HG03025 (cell line): ENCODE measurements around the gene TMEM129.
A peak's percentile ranks its signal among the peaks of the same experiment; 100 is the strongest.

ENCODE experiments used
- ATAC-seq: cut with Tn5 transposase; IDR thresholded peaks from one replicate; pipeline ENCODE4 v1.9.1; 2021; ENCODE audit warnings: mild to moderate bottlenecking, moderate library complexity; ENCODE audit not compliant: unreplicated experiment, low FRiP score

TMEM129 gene

DNA sequence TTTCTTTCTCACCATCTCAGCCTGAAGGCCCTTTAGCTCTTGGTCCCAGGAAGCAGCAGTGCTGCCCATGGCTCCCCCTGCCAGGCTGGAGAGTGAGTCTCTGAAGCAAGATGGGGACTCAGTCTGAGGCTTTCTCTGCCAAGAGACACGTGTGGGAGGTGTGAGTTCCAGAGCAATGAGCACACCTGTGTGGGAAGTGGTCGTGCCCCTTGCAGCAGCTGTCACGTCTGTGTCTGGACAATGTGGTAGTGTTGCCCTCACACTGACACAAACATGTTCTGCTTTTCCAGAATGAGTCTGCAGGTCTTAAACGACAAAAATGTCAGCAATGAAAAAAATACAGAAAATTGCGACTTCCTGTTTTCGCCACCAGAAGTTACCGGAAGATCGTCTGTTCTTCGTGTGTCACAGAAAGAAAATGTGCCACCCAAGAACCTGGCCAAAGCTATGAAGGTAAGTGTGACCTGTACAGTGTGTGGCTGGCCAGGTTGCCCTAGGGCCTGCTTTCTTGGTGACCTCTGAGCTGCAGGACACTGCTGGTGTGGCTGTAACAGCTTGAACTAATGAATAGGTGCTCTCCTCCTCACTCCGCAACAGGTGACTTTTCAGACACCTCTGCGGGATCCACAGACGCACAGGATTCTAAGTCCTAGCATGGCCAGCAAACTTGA is 2.1 kb upstream of the TMEM129 start:
- ATAC-seq, result no peak

DNA sequence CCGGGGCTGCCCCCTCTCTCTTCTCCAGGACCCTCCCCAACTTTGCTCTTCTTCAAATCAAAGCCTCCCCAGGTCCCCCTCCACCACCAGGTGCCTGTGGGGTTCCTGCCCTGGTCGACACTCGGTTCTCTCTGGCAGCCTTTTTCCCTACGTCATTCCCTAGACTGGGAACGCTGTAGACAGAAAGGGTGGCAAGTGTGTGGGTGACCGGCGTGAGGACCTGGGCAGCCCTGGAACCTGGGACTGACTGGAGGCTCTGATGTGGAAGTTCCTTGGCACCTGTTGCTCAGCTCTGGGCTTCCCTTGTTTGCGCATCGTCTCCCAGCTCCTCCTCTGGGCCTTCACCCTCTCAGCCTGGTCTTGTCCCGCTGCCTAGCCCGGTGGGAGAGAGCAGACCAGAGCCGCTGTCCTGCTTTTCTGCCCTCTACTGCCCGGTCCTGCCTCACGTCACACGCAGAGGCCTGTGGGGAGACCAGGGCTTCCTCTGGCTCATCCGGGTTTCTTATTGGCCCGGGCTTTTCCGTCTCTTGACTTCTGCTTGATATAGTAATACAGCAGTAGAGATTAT is 1.5 kb upstream of the TMEM129 start:
- no peak for ATAC-seq

DNA sequence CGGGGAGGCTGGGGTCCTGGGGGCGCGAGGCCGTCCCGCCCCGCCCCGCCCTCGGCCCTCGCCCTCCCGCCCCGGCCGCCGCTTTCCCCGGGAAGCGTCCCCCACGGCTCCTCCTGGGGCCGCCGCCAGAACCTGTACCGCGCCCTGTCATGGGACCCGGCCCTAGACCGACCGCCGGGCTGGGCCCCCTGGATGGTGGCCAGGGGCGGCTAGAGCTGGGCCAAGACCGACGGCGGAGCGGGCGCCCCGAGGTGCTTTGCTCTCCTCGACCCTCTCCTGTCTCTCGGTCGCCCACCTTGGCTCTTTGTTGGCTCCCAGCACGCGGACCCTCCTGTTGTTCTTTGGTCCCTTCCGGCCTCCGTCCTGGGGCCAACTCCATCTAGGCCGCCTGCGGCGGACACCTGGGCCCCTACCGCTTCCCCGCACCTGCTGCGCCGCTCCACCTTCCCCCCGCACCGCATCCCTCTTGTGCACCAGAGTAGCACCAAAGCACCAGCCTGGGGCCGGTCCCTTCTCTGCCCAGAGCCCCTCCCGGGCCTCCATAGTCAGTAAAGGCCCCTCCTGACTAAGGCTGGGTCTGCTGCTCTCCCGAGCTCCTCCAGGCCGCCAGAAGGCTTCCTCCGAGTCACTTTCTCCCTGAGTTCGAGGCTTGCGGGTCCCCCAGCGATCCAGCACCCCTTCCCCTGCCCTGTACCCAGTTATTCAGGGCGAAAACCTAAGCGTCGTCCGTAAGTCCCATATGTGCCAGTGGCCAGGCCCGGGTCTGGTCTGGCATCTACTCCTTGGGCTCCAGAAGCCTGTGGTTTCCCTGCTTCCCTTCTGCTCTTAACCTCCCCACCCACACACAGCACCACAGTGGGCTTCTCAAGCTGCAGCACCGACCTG is 785 bp upstream of the TMEM129 start:
- ATAC-seq, result peak; percentile 7

DNA sequence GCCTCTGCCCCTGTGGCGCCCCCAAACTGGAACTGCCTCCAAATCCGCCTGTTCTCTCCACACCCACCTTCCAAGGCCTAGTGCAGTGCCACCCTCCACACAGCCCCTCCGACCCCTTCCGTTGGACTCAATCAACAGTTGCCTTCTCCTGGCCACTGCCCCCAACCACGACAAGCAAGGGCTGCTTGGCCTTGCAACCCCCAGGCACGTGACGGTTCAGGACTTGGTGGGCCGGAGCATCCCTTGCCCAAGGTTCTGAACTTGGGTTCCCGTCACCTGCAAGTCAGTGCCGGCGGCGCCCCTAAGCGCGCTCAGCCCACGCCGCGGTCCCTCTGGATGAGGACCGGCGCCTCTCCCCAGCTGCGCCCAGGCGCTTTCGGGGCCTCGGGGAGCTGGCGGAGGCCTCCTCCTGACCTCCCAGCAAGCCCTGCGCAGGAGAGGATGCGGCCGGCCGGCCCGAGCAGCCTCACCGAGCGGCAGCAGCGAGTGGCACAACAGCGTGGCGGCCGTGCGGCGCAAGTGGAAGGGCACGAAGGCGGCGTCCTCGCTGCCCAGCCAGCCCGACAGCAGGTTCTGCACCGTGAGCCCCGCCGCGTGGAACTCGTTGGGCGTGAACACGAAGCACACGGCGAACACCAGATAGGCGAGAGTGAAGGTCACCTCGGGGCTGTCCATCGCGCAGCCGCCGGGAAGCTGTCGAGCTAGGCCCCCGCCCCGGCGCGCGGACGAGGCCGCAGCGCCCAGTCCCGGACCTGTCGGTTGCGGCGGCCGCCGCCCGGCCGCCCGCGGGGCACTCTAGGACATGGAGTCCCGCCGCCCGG is 750 bp downstream of the TMEM129 start:
- ATAC-seq, result no peak

DNA sequence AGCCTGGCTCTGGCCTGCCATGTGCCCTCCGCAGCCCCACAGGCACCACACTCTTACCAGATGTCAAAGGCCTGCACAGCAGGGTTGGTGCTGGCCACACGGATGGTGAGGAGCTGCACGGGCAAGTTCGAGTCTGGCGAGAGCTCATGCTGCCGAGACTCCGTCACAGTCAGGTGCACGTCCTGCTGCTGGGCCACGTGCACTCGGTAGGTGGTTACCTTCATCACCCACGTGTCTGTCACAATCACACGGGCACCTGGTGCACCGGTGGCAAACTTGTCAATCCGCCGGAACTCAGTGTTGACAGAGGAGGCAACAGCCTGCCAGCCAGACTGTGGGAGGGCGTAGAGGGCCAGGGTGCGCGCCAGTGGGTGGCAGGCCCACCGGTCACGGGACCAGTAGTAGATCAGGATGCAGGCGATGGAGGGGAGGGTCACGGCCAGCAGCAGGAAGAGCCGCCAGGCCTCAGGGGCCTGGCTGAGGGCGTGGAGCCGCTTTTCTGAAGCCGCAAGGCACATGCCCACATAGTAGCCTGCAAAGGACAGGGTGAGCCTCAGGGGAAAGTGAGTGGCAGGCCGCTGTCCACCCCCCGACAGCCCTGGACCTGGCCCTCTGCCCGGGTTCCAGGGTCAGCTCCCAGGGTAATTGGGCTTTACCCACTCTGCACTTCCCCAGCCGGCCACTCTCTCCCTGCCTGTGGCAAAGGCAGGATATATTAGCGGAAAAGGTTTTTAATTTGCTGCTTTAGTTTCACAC is 2.9 kb downstream of the TMEM129 start:
- no peak for ATAC-seq

DNA sequence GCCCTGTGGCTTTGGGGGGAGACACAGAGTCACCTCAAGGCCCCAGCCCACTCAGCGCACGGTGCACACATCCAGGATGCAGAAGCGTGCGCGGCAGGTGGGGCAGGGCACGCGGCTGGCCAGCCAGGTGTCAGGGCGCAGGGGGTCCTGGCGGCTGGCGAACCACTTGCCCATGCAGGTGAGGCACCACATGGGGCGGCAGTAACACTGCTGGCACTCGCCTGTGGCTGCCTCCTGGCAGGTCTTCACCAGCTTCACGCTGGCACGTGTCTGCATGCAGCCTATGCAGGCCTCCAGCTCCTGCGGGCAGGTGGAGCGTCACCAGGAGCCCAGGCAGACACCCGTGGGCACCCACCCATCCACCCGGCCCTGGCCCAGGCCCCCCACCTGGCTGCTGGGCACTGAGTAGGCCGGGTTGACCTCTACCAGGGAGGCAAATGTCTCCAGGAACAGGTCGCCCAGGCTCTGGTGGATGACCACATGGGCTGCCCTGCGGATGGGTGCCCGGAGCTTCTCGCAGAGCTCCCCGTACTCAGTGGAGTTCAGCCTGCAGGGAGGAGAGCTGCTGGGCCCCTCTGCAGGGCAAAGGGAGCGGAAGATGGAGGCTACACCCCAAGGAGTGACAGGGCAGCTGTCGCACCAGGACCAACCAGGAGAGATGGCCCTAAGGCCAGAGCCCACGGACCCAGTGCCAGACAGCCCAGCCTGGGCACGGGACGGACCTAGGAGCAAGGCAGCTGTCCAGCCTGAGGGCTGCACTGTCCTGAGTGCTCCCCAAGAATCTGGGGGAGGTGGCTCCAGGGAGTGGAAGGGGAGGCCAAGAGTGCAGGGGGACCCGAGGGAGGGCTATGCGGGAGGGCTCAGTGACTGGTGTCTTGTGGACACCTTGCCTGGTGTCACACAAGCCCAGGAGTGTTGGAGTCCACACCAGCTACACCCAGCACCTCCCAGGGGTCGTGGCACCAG is 3.7 kb downstream of the TMEM129 start:
- ATAC-seq, result no peak

DNA sequence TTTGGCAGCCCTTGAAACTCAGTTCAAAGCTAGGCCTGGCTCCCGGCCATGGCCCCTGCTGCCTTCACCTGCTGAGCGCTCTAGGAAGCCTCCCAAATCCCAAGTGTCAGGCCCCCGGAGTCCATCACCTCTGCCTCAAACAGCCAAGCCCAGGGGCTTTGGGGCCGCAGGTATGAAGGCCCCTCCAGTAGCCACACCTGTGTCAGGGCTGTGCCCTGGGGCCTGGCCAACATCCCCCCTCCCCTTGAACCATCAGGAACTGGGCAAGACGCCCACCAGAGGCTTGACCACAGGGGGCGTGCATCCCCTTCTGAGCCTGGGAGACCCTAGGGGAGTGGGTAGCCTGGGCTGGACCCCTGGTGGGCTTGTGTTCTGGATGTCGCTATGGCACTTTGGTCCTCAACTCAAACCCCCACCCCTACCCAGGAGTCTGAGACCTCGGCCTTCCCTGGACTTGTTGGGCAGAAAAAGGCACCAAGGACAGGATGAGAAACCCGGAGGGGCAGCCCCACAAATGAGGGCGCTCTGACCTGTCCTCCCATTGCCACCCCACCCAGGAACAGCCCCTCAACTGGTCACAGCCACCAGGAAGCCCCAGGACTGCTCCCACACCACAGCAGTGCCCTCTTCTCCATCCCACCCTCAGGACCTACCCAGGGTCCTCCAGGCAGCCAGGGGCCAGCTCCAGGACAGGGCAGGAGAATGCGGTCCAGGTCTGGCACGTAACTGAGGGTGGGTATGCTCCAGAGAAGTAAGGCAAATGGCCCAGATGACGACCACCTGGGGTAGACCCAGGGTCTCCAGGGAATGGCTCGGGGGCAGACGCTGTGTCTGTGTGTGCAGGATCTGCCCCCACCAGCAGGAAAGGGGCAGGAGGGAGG is 4.8 kb downstream of the TMEM129 start:
- ATAC-seq, result no peak

DNA sequence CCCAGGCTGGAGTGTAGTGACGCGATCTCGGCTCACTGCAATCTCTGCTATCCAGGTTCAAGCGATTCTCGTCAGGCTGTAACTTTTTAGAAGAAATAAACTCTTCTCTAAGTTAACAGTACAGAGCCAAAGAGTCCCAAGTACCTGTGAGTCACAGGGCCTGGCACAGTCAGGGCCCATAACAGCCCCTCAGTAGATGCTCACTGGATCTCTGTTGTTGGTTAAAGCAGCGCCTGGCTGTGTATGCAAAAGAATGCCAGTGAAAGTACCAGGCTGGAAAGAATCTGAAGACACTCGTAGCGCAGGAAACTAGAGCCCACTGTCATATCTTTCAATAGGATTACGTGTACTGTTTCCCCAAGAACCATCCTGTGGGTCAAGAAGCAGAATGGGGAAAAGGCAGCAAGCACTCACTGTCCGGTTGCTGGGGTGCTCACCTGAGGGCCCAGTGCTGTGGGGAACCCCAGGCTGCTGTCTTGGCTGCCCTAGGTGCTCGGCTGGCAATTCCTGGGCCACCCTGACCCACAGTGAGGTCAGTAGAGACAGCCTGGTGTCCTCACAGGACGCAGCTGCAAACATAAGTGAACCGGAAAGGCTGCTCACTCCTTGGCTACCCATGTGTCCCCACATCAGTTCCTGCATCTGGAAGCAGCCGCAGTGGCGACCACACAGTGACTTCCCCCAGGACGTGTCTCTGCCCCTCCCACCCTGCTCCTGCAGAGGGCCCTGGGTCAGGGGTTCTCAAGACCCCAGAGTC is 5.9 kb downstream of the TMEM129 start:
- ATAC-seq, result no peak

DNA sequence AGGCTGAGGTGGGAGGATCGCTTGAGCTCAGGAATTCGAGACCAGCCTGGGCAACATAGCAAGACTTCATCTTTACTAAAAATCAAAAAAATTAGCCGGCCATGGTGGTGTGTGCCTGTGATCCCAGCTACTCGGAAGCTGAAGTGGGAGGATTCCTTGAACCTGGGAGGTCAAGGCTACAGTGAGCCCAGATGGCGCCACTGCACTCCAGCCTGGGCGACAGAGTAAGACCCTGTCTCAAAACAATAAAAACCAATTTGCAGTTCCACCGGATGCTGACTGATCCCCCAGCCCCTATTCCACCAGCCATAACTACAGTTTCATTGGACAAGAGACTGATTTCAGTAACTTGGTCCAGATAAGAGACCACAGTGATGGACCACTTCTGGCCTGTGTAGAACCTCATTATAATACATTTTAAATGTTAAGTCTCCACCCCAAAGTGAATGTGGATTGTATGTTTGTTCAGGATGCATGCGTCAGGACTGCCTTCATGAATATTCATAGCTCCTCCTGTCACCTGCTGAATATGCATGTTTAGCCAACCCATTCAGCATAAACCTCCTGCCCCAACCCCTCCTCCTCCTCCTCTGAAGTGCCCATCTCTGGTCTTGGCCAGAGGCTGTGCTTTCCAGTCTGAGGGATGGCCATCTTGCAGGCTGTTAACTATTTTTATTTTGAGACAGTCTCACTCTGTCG is 6.7 kb downstream of the TMEM129 start:
- no peak for ATAC-seq

DNA sequence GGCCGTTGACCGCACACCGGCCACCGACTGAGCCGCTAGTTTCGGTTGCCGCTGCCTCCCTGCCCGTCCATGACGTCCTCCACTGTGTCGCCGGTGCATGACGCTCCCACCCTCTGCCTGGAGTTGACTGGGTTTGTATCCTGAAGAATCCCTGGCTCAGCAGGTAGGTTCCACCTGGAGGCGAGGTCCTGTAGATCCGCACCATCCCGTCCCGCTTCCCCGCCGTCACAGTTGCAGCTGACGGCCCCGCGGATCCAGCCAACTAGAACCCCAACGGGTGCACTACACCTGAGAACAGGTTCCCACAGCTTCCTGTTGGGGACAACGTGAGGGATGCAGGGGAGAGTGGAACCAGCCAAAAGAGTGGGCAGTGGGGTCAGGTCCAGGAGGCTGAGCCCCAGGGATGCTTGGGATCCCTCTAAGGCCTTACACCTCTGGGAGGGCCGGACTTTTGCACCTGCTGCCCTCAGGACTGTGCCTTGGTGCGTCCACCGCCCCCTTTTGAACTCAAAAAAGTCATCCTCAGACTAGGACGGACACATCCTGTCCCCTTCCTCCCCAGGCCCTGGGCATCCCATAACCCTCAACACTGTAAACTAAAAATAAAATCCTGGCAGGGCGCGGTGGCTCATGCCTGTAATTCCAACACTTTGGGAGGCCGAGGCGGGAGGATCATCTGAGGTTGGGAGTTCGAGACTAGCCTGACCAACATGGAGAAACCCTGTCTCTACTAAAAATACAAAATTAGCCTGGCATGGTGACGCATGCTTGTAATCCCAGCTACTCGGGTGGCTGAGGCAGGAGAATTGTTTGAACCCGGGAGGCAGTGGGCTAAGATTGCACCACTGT is 7.9 kb downstream of the TMEM129 start:
- ATAC-seq, result peak; percentile 11

DNA sequence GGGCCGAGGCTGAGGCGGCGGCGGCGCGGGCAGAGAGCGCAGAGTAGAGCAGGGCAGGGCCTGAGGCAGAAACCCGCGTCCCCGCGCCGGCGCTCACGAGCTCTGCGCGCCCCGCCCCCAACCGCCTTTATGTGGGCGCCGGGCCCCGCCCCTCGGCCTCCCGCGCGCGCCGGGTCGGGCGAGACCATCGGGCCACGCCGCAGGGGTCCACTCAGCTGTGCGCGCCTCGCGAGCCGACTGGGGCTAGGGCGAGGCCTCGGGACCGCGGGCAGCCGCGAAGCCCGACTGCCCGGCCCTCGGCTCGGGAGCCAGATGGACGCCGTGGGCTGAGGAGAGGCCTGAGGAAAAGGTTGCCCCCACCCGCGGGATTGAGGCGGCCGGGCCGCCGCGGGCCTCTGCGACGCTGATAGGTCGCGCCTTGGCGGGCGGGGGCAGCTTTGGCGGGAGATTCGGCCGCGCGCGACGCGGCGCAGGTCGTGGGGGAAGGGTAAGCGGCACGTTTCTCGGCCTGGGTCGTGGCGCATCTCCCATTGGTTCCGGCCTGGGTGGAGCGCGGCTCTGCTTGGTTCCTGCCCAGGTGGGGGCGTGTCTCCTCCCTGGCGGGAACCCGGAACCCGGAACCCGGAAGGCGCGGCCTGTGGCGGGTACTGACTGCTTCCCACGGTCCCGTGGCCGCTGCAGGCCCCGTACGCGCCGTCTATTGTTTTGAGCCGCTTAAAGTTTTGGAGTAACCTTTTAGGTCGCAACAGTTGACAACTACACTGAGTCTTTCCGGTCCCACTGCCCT is 8.7 kb downstream of the TMEM129 start, which contains the start of gene SLBP:
Gene SLBP (minus strand): TSS at position 104 of the 787 bp plus-strand sequence. CDS start 131 bp downstream, outside the sequence.
- ATAC-seq, result peak; percentile 74

DNA sequence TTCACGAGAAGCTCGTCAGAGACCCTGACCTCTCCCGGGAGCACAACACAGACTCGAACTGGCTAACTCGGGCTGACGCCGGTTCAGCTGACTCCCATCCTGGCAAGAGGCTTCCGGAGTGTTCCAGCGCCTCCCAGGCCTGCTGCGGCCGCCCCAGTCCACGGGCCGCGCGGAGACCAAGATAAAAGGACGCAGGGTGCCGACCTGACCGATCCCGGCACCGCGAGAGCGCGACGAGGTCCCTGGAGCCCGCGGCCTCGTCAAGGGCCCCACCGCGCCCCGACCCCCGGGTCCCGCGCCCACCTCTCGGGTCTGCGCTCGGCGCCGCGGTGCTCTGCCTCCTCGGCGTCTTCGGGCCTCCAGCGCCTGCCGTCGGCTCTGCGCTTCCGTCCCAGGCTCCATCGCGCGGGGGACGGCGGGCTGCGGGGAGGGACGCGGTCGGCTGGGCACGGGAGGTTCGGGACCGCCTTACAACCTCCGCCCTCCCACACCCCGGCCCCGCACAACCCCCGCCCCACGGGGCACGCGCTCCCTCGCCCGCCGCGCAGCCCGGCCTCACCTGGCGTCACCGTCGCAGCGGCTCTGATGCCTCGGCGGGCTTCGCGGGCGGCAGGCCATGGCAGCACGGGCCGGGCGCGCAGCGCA is 9.4 kb downstream of the TMEM129 start:
- peak; percentile 8 for ATAC-seq

DNA sequence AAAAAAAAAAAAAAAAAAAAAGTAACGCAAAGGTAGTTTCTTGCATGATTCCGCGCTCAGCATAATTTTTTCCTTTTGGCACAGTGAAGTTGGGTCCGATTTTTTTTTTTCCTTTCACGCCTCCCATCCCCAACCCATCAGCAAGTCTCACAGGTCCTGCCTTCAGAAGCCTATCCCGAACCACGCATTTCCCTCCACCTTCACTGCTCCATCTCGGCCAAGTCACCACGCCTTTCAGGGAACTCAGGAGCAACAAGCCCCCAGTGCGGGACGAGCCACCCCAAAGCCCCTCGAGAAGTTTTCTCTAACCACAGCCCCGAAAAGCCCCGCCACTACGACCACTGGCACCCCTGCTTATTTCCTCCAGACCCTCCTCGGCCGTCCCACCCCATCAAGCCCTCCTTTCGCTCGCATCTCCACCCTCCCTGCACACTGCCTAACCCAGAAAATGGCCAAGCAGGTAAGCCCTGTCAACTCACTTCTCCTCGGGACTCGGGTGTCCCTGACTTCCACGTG is 10.0 kb downstream of the TMEM129 start:
- no peak for ATAC-seq

DNA sequence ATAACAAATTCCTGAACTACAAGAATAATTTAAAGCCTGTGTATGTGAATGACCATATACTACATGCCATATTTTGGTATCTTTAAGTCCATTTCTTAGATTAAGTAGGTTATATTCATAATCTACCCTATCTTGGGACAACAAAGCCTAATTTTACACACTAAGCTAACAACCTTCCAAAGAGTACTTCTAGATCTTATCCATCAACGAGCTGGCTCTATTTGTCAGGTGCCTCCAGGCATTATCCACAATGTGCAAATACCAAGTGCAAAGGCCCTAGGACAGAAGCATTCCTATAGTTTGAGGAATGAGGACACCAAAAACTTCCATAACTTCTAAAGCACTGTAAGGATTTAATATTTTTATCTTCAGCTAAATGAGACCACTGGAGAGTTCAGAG is 12.5 kb downstream of the TMEM129 start:
- no peak for ATAC-seq
